T-helper 2 cell treated with Interferon-gamma antibody and Interleukin-4, amounts not matched to agents 100 ng/mL and 5 ng/mL, for 36 hours (primary cell): ENCODE data around the gene CACNA1H. TPM values are rescaled to one million over a fixed set of nuclear protein-coding genes. Genes with fewer than 3 reads are reported as not detected.

ENCODE experiments used
- intact Hi-C: fragments of 100-400 bp; cut with micrococcal nuclease; formaldehyde crosslinking; loops from one replicate; pipeline ENCODE4 v1.15.1; 2023
- total RNA-seq: library from RNA; stranded (reverse); gene quantifications from 2 replicates; pipeline ENCODE4 v1.2.3, GENCODE V29; 2022

The CACNA1H gene
- total RNA-seq, 1 donor from 2014 or later = 0.66 TPM

DNA sequence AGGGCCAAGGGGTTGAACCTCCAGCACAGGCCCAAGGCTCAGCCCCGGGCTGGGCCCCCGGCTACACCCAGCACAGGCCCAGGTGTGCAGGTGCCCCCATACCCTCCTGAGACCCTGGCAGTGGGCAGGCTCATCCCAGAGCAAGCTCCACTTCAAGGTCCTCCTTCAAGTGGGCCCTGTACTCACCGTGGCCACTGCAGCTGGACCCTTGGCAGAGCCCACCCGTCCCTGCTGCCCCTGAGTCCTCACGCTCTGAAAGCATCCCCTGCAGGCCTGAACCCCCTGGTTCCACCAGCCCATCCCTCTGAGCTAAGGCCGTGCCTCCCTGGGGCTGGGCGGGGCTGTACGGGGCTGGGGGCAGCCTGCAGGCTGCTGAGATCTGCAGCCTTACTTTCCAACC, 11.2 kb upstream of the CACNA1H start:
- intact Hi-C loops = no loop called here

DNA sequence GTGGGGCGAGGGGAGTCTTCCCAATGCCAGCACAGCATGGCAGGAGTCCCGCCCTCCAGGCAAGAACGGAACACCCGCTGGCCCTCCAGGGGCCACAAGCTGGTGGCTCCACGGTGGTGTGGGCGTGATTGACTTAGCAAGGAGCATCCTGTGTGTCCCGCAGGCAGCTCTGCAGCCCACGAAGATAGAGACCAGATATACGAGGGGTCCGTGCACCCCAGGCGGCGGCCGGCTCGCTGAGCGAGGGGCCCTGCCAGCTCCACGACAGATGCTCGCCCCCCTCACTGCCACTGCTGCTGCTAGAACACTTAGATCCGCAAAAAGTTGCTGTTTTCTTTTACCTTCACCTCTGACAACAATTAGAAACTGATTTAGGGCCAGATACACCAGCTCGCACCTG, 10.0 kb upstream of the CACNA1H start:
- intact Hi-C loops = no loop called here

DNA sequence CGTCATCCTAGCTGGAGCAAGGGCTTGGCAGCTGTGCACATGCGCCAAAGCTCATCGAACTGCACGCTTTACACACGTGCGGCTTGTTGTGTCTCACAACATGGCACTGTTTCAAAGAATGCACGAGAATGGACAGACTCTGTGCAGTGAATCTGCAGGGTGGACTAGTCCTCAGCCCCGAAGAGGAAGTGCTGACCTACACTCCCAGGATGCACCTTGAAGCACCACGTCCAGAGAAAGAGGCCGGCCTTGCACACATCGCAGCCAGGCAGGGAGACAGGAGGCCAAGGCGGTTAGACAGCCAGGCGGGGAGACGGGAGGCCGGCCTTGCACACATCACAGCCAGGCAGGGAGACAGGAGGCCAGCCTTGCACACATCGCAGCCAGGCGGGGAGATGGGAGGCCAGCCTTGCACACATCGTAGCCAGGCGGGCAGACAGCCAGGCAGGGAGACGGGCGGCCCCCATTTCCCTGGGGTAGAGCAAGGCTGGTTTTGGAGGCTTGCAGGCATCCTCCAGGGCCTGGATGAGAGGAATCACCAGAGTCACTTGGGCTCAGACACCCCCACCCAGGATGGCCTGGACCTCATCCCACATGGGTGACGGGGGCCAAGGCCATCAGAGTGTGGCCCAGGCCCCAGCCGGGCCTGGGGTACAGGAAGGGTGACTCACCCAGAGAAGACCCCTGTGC, 9.0 kb upstream of the CACNA1H start:
- intact Hi-C loops = no loop called here

DNA sequence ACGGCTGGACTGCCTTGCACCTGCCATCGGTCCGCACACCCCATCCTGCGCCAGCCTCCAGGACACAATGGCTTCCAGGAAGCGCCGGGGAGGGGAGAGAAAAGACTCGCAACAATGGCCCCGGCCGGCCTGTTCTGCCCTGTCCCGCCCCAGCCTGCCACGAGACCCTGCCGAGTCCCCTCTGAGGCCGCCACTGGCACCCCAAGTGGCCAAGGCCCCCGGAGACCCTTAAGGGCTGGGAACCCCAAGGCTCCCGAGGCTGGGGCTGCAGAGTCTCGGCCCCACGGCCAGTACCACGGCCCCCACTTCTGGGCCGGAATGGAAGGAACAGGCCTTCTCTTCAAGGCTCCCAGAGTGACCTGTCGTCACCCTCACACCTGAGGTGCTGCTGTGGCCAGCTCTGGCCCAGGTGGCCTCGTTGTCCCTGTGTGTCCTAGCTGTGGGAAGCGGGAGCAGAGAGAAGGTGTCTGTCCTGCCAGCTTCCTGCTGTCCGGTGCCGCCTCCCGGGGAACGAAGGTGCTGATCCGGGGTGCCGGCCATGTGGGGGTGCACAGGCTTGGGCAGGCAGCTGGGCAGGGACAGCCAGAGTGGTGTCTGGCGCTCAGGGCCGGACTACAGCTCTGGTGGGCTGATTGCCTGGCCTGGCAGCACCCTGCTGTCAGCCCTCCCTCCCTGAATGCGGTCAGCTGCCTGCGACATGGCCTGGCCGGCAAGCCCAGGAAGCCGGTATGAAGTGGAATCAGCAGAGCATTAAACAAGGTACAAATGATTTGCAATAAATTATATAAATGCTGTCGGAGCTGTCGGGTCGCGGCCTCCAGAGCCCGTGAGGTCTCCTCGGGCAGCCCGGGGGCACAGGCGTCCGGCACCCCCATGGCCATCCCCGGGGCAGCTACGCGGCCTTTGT, 8.2 kb upstream of the CACNA1H start:
- intact Hi-C loops = no loop called here

DNA sequence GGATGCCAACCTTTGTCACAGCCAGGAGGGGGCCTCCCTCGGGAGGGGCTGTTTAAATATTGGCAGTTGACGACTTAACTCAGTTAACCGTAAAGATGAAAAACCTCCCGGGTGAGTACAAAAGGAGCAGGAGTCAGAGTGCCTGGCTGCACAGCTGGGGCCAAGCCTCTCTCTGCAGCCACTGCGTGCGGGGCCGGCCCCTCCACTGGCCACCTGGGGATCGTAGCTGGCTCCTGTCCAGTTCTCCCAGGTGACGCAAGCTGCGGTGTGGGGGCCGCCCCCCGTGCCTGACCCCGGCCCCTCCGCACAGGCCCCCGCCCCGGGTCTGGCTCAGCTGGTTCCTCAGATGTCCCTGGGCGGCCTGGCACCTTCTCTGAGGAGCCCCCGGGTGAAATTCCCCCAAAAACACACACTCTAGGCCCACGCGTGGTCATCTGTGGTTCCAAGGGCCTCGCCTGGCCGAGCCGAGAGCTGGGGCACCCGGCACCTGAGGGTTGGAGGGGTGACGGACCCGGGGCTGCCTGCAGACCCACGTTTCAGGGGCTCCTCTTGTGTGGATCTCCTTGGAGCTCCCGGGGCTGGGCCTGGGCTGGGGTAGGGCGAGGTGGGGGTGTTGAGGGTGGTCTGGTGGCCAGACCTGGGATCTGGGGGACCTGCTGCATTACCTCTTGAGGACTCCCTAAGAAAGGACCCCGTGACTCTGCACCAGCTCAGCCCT, 7.4 kb upstream of the CACNA1H start:
- intact Hi-C loops = no loop called here

DNA sequence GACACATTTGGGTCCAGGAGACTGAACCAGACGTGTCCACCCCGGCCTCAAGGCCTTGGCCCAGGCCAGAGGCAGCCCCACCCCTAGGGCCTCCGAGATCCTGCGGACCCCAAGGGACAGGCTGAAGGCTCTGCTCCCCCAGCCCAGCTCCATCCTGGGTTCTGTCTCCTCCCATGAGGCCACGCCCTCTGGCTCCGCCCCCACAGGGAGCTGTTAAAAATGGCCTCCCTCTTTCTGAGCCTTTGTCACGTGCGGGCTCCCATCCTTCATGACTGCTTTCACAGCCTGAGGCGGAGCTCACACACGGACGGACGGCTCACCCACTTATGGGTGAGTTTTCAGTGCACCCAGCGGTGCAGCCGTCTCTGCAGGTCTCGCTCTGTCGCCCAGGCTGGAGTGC, 6.5 kb upstream of the CACNA1H start:
- intact Hi-C loops = no loop called here

DNA sequence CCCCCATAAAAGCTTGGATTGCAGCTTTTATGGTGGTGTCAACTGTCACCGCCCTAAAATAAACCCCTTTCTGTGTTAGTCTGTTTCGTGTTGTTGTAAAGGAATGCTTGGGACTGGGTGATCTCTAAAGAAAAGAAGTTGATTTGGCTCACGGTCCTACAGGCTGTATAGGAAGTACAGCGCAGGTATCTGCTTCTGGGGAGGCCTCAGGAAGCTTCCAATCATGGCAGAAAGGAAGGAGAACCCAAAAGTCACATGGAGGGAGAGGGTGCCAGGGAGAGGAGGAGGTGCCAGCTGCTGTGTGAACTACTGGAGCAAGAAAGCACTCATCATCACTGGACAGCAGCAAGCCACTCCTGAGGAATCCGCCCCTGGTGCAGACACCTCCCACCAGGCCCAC, 5.9 kb upstream of the CACNA1H start:
- intact Hi-C loops = no loop called here

DNA sequence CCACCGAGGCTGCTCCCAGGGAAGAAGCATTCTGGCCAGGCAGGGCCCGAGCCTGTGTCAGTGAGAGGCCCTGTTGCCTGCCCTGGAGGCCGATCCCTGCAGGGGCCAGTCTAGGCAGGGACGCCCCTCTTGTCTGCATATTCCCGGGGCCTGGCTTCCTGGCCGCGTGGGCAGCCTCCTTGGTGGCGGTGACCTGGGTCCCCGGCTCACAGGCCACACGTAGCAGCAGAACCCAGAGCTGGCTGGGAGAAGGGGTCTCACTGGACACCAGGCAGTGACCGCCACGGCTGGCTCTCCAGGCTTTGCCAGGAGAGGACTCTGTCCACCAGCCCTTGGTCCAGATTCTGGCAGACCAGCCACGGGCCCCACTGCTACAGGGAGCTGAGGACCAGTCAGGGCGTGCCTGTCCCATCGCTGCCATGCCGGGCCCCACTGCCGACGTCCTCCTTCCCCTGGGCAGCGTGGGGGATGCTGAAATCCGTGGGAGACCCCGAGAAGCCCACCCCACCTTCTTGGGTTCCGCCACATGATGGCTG, 3.7 kb upstream of the CACNA1H start:
- intact Hi-C loops = no loop called here

DNA sequence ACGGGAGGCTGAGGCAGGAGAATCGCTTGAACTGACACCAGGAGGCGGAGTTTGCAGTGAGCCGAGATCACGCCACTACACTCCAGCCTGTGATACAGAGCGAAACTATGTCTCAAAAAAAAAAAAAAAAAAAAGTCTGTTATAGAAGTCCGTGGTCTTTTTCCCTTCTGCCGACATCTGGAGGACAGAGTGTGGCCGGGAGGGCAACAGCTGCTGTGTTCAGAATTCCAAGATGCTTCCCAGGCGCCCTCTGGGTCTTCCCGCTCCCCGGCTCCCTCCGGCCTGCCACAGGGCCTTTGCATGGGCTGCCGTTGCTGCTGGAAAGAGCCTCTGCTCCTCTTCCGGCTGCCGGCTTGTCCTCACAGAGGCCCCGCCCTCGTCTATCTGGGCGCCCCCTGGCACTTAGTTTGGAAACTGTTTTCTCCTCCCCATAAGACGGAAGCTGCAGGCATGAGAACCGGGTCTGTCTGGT, 2.4 kb upstream of the CACNA1H start:
- intact Hi-C loops = no loop called here

DNA sequence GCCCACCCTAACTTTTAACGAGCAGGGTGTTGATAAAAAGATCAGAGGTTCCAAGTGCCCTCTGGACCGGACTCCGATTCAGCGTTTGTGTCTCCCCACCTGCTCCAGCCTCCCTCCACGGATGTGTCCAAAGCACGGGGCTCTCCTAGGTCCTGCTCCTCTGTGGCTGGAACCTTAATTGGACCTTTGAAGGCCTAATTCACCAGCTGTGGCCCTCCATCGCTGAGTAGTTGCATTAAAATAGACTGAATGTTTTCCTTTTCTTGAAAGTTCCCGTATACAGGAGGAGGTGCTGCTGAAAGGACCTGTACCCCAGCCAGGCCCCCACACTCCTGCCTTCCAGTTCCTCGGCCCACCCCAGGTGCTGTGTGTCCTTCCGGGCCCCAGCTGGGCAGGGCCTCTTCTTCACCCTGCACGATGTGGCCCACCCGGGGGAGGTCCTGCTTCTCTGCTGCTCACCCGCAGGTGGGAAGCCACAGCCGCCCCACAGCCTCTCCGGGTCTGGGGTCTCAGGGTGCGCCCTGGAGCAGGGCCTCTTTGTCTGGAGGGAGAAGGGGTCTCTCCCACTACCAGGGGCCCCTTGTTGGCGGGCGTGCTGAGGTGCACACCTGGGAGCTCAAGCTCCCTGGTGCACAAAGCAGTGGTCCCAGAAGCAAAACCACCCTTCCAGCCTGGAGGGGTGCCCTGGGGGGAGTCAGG, 1.3 kb upstream of the CACNA1H start:
- intact Hi-C loops = no loop called here

DNA sequence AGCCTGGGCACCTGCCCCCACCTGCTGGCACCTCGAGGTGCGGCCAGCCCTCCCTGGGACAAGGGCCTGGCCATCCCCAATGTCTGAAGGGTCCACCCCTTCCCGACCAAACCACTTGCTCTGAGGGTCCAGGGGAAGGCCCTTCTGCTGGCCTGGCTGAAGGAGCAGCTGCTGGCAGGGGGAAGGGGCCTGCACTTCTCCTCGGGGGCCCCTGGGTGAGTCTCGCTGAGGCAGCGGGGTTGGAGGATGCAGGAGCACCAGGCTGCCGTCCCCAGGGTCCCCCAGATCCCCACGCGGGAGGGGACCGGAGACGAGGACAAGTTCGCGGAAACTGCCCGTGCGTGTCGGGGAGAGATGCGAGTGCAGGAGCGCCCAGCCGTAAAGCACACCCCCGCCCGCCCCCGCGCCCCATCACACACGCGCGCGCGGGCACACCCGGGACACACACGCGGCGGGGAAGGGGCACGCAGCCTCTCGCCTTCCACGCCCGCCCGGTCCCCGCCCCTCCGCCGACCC, 725 bp upstream of the CACNA1H start:
- intact Hi-C loops = no loop called here

DNA sequence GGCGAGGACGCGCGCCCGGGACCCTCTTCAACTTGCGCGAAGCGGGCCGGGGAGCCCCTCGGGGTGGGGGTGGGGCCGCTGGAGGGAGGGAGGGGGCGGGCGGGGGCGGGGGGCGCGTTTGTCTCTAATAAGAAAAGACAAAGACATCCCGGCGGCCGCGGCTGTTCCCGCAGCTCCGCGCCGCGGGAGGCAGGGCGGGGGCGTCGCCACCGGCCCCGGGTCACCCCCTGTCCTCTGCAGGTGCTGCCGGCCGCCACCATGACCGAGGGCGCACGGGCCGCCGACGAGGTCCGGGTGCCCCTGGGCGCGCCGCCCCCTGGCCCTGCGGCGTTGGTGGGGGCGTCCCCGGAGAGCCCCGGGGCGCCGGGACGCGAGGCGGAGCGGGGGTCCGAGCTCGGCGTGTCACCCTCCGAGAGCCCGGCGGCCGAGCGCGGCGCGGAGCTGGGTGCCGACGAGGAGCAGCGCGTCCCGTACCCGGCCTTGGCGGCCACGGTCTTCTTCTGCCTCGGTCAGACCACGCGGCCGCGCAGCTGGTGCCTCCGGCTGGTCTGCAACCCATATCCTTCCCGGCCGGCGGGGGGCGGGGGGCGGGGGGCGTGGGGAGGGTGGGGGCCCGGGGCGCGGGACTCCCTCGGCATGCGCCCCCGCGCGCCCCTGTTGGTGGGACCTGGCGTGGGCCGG, 714 bp downstream of the CACNA1H start:
- intact Hi-C loops = no loop called here

DNA sequence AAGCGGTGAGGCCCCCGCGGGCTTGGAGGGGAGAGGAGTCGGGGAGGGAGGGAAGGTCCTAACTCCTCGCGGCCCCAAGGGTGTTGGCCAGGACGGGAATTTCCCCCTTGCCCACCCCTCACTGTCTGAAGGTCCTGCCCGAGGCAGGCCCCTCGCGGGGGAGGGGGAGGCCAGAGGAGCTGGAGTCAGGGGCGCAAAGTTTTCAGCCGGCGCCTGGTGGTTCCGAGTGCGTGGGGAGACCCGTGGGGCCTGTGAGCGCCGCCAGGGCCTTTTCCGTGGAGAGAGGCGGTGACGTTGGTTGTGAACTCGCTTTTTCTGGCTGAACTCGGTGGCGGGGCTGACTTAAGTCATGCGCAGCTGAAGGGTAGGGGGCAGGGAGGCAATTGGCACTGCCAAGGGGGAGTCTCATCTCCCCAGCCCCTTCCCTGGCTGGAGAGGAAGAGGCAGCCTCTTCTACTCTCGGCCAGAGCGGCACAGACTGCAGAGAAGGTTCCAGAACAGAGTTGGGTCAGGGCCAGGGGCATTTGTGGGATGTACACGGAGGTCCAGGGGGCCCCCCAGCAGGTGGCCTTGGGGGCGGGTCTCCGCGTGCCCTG, 1.5 kb downstream of the CACNA1H start:
- intact Hi-C loops = no loop called here

DNA sequence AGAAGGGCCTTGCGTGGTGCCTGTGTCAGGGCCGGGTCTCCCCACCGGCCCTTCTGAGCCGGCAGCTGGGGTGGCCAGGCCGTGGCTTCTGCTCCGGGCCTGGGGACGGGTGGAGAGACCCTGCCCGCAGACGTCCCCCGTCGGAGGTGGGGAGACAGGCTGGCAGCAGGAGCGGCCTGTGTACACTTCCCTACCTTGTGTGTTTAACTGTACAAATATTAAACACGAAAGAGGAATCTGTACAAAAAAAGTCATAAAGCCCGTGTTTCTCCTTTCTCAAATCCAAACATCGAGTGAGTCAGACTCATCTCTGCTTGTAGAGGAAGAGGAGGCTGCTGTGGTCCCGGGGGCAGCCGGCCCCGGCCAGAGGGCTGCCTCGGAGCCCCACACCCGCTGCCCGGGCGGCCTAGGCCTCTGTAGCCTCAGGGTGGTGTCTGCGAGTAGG, 2.0 kb downstream of the CACNA1H start:
- intact Hi-C loops = no loop called here

DNA sequence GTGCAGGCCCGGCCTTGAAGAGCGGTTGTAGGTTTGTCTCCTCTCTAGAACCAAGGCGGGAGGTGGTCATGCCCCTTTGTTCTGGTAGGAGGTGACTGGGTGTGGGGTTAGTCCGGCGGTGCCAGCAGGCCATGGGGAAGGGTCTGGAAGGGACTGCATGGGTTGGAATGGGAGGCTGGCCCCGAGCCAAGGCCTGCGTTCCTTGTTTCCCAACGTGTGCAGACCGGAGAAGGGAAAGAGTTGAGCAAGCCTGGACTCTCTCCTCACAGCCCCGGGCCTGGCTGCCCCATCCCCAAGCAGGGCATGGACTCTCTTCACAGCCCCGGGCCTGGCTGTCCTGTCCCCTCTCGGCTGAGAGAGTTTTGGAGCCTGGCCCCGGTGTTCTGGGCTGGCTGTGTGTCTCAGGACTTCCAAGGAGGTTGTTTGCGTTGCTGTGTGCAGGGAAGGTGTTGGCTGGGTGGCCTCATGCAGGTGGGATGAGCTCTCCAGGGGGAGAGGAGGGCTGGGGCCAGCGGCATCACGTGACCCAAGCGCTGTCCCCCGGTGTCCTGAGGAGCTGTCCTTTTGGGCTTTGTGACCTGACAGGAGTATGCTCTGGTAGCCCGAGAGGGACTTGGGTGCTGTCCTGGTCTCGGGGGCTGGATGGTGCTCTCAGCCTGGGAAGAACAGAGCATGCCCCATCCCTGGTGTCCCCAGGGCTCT, 2.6 kb downstream of the CACNA1H start:
- intact Hi-C loops = no loop called here

DNA sequence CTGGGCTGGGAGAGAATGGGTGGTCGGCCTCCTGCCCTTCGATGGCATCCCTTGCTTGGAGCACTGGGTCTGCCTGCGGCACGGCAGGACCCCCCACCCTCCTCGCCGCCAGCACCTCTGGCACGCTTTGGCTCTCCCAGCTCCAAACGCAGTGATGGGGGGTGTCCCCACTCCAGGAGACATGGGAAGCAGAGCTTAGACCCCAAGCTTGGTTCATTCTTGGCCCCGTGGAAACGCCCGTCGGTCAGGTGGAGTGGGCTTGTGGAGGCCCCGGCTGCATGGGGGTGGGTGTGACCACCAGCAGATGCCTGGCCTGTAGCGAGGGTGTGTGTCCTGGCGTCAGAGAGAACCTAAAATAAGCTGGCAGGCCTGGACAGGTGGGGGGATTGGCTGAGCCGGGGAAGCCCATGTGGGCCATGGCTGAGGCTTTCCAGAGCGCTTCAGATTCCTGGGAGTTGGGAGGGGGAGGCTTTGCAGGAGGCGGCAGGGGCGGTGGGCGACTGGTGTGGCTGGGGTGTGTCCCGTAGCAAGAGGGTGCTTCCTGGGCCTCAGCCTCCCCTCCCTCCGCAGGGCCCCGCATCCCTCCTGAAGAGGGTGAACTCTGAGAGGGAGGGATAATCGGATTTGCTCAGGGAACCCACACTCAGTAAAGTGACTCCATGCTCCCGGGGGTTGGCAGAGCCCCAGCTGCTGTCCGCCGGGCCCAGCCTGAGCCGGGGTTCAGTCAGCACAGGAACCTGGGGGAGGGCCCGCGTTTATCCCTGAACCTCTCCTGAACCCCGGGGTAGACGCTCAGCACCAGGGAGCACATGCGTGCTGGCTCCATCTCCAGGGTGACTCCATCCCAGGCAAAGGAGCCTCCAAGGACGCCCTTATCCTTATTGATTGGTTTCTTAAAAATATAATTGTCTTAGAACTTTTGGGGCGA, 3.4 kb downstream of the CACNA1H start:
- intact Hi-C loops = no loop called here

DNA sequence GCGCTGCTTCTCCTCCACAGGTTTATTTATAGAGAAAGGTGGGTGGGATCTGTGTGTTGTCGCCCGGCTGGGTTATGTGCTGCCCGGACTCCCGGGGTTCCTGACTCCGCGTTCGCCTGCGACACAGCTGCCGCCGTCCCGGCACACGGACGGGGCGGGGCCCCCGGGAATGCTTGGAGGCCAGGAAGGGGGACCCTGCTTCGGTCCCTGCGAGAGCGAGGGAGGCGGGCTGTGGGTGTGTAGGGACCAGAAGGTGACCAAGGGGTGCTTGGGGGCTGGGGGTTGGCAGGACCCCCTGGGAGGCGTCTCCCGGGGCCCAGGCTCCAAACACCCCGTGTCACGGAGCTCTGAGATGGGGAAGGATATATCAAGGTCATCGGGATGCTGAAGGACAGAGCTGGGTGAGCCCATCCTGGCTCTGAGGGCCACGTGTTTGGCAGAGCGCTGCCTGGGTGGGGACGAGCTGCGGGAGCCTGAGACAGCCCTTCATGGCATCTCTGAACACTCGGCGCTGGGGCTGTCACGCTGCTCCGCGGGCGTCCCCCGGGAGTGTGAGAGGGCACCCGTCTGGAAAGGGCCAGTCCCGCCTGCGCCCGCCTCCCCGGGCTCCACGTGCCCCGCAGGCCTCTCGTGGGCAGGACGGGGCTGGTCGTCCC, 4.2 kb downstream of the CACNA1H start:
- intact Hi-C loops = no loop called here
